Keratinocyte (primary cell): ENCODE results near the gene H19.

Source experiments
- CTCF ChIP-seq, 3 experiments: IDR thresholded peaks in 1 of 3; conservative IDR thresholded peaks in 1 of 3; optimal IDR thresholded peaks in 1 of 3; 2 replicates in 2 of 3; 3 replicates in 1 of 3; pipeline versions ENCODE3 to v1.5.1; 2011; ENCODE audit warnings: low read length in 3 of 3, mild to moderate bottlenecking in 3 of 3, moderate library complexity in 2 of 3, control low read depth in 1 of 3, inconsistent platforms in 1 of 3; ENCODE audit not compliant: insufficient read depth in 2 of 3; ENCODE audit errors: extremely low read depth in 1 of 3
- EZH2 ChIP-seq: IDR thresholded peaks from one replicate; pipeline ENCODE4 v1.6.1; 2012; ENCODE audit warnings: inconsistent platforms, mild to moderate bottlenecking, low read length, moderate library complexity

- TF ChIP-seq EZH2 (no peak), CTCF (optimal IDR thresholded peaks at IDR 0.05 in 1 of 3, IDR thresholded peaks at IDR 0.05 in 1 of 3, conservative IDR thresholded peaks at IDR 0.05 in 1 of 3; ENCODE audit: extremely low read depth in 1 of 3, insufficient read depth in 2 of 3, low read length in 3 of 3) (no peak)
Measured at GRCh38 chr11:1964348-1964747, 33.3 kb downstream of the H19 start.
